K562 (cell line): Measurements from ENCODE around the gene GAP43. TPM values are rescaled to one million over a fixed set of nuclear protein-coding genes. Genes with fewer than 3 reads are reported as not detected.

Source experiments
- ATAC-seq: fragments of 200-7000 bp; cut with Tn5 transposase; 3 replicates; pipeline ENCODE4 v1.9.1; 2020; ENCODE audit warnings: moderate library complexity
- BruUV-seq: library from RNA; stranded (reverse); fragments of 400-500 nt; replicated peaks from 2 replicates; lab custom pipeline; 2021; lab: Mats Ljungman, UMichigan
- CTCF ChIA-PET: fragments of 300-600 bp; formaldehyde crosslinking; extraction: SDS; loops from one replicate; lab custom pipeline; 2021; ENCODE audit warnings: low intra/inter-chr PET ratio; lab: Yijun Ruan, JAX
- POLR2A ChIA-PET: fragments of 300-600, 350-650 bp; sonication (Branson Sonifier 250); formaldehyde crosslinking; extraction: SDS; loops from one replicate; lab custom pipeline; 2021; ENCODE audit warnings: antibody characterized with exemption, inconsistent platforms; lab: Yijun Ruan, JAX
- DNase-seq, 4 experiments: peaks; one replicate each; pipeline versions ENCODE4 v3.0.0 to v3.0.0-alpha.2; 2011 to 2018; ENCODE audit warnings: low spot score in 3 of 4, mixed read lengths in 3 of 4; ENCODE audit errors: extremely low read depth in 1 of 4
- FAIRE-seq: peaks from 2 replicates; lab custom pipeline; 2011; peaks lifted over from hg19 to GRCh38; lab: Jason Lieb, UNC
- H2AFZ ChIP-seq: 2 replicates; pipeline ENCODE4 v1.6.0; 2011; ENCODE audit warnings: low read depth, low read length, control low read depth, inconsistent platforms
- H3K27ac ChIP-seq: fragments of 200-600 bp; 3 replicates; pipeline ENCODE4 v1.8.0; 2011; ENCODE audit warnings: low read depth, mild to moderate bottlenecking, control low read depth, inconsistent platforms, low read length, moderate library complexity, mixed read lengths; ENCODE audit errors: extremely low read depth
- H3K27me3 ChIP-seq, 2 experiments: fragments of 300-600 bp in 1 of 2; 2 replicates in 1 of 2; 3 replicates in 1 of 2; pipeline versions ENCODE4 v1.6.0 to v1.8.0; 2011; ENCODE audit warnings: inconsistent platforms in 2 of 2, low read length in 2 of 2, mild to moderate bottlenecking in 1 of 2, mixed read lengths in 1 of 2, moderate library complexity in 1 of 2; ENCODE audit not compliant: control insufficient read depth in 2 of 2, insufficient read depth in 2 of 2
- H3K36me3 ChIP-seq: fragments of 300-600 bp; 3 replicates; pipeline ENCODE4 v1.8.0; 2011; ENCODE audit warnings: mild to moderate bottlenecking, low read length, inconsistent platforms; ENCODE audit not compliant: control insufficient read depth, insufficient read depth
- H3K4me1 ChIP-seq, 2 experiments: fragments of 200-600 bp in 1 of 2; replicated peaks in 1 of 2; 2 replicates in 1 of 2; 3 replicates in 1 of 2; pipeline versions ENCODE4 v1.5.1 to v1.8.0; 2011; ENCODE audit warnings: inconsistent platforms in 2 of 2, low read length in 2 of 2, mild to moderate bottlenecking in 1 of 2, mixed read lengths in 1 of 2, moderate library complexity in 1 of 2; ENCODE audit not compliant: control insufficient read depth in 2 of 2, insufficient read depth in 2 of 2
- H3K4me2 ChIP-seq: 2 replicates; pipeline ENCODE4 v1.6.1; 2011; ENCODE audit warnings: low read length, control low read depth, inconsistent platforms, mixed read lengths; ENCODE audit not compliant: insufficient read depth
- H3K4me3 ChIP-seq: fragments of 200-600 bp; sonication (generic), shearing (Covaris generic); 2 replicates; pipeline ENCODE4 v1.5.1; 2016; ENCODE audit warnings: control low read depth, inconsistent platforms
- H3K79me2 ChIP-seq: fragments of 200-600 bp; 3 replicates; pipeline ENCODE4 v1.8.0; 2011; ENCODE audit warnings: low read length, inconsistent platforms; ENCODE audit not compliant: control insufficient read depth, insufficient read depth
- H3K9ac ChIP-seq, 2 experiments: 2 replicates each; pipeline versions ENCODE4 v1.6.0 to v1.6.1; 2011; ENCODE audit warnings: low read depth in 2 of 2, low read length in 2 of 2, control low read depth in 1 of 2, inconsistent platforms in 1 of 2, mild to moderate bottlenecking in 1 of 2, mixed read lengths in 1 of 2; ENCODE audit not compliant: insufficient read depth in 1 of 2
- H3K9me1 ChIP-seq: one replicate; pipeline ENCODE4 v1.6.0; 2011; ENCODE audit warnings: inconsistent platforms, mild to moderate bottlenecking, low read length, moderate library complexity; ENCODE audit not compliant: control insufficient read depth, insufficient read depth
- H3K9me3 ChIP-seq: replicated peaks from 2 replicates; pipeline ENCODE4 v1.5.1; 2011; ENCODE audit warnings: low read depth, low read length, inconsistent platforms; ENCODE audit not compliant: control insufficient read depth, insufficient read depth
- H4K20me1 ChIP-seq: replicated peaks from 2 replicates; pipeline ENCODE4 v1.6.1; 2011; ENCODE audit warnings: low read length, inconsistent platforms, mixed read lengths; ENCODE audit not compliant: control insufficient read depth, insufficient read depth
- ATF1 ChIP-seq, 2 experiments: fragments of 450-650 bp in 1 of 2; IDR thresholded peaks; 2 replicates each; pipeline ENCODE4 v1.6.1; 2016; ENCODE audit warnings: missing compliant biosample characterization in 1 of 2, missing genetic modification characterization in 1 of 2
- CBX1 ChIP-seq: sonication (generic); IDR thresholded peaks from 2 replicates; pipeline ENCODE4 v1.6.1; 2016; ENCODE audit warnings: antibody characterized with exemption, low read depth, mild to moderate bottlenecking
- CSDE1 ChIP-seq, 2 experiments: fragments of 450-650 bp; IDR thresholded peaks; 2 replicates each; pipeline ENCODE4 v1.6.1; 2016; ENCODE audit warnings: mild to moderate bottlenecking in 1 of 2
- FOXA1 ChIP-seq: fragments of 450-650 bp; IDR thresholded peaks from 2 replicates; pipeline ENCODE4 v1.6.1; 2016; ENCODE audit warnings: mild to moderate bottlenecking, borderline replicate concordance
- POLR2B ChIP-seq: fragments of 450-650 bp; IDR thresholded peaks from 2 replicates; pipeline ENCODE4 v1.6.1; 2018; ENCODE audit warnings: low read depth; ENCODE audit not compliant: partially characterized antibody
- POLR2G ChIP-seq: fragments of 200-400 bp; formaldehyde crosslinking; IDR thresholded peaks from 2 replicates; pipeline ENCODE4 v1.6.1; 2017; ENCODE audit warnings: low read depth, mild to moderate bottlenecking, antibody characterized with exemption, low read length, moderate library complexity
- PRDM10 ChIP-seq: fragments of 450-650 bp; IDR thresholded peaks from 2 replicates; pipeline ENCODE4 v1.6.1; 2018; ENCODE audit not compliant: partially characterized antibody
- RFX7 ChIP-seq: fragments of 250-450 bp; sonication (Bioruptor Pico); IDR thresholded peaks from 2 replicates; pipeline ENCODE4 v1.5.1; 2021; ENCODE audit warnings: mild to moderate bottlenecking
- SMARCA5 ChIP-seq: fragments of 450-650 bp; IDR thresholded peaks from 2 replicates; pipeline ENCODE4 v1.6.1; 2016
- SPI1 ChIP-seq: IDR thresholded peaks from 2 replicates; pipeline ENCODE4 v1.6.1; 2011; ENCODE audit warnings: low read depth, low read length, control low read depth, borderline replicate concordance
- ZNF444 ChIP-seq: fragments of 250-450 bp; sonication (Bioruptor Pico); IDR thresholded peaks from 2 replicates; pipeline ENCODE4 v1.4.0; 2020; ENCODE audit warnings: mild to moderate bottlenecking, moderate library complexity
- ZNF639 ChIP-seq, 2 experiments: fragments of 200-800 bp in 1 of 2; sonication (Bioruptor generic) in 1 of 2; sonication (generic) in 1 of 2; formaldehyde crosslinking in 1 of 2; IDR thresholded peaks in 1 of 2; conservative IDR thresholded peaks in 1 of 2; 2 replicates each; pipeline versions ENCODE4 v1.5.0 to v1.6.1; 2016 to 2020; ENCODE audit warnings: missing compliant biosample characterization in 1 of 2, missing genetic modification characterization in 1 of 2, missing genetic modification reagents in 1 of 2
- WGBS: fragments of 100-300 bp; shearing (Covaris generic); methylation state at CpG from one replicate; pipeline ENCODE4 v1.1.6; 2016; ENCODE audit warnings: low coverage, mixed read lengths; ENCODE audit not compliant: insufficient coverage; ENCODE audit errors: missing lambda C conversion rate; 5-methylcytosine and 5-hydroxymethylcytosine counted together
- in situ Hi-C: fragments of 300-500 bp; cut with MboI; formaldehyde crosslinking; loops from 4 replicates; pipeline ENCODE4 v1.15.0; 2018; ENCODE audit warnings: inconsistent platforms, mixed read lengths
- intact Hi-C: fragments of 100-400 bp; cut with micrococcal nuclease; formaldehyde crosslinking; loops from 2 replicates; pipeline ENCODE4 v1.14.2; 2022
- polyA plus RNA-seq, 8 experiments: library from polyadenylated mRNA; depleted of rRNA in 4 of 8; stranded (reverse) in 5 of 8; unstranded in 3 of 8; fragments of >200 nt; fragmentation: Nextera tagmentation in 2 of 8; fragmentation: Illumina TruSeq in 1 of 8; extraction: Ambion mirVana in 2 of 8; extraction: Trizol in 1 of 8; gene quantifications; 2 replicates each; pipeline versions ENCODE4 v1.2.1 to v1.2.3, GENCODE V29; 2011 to 2014; ENCODE audit warnings: inconsistent platforms in 1 of 8, missing spikeins in 1 of 8
- total RNA-seq, 7 experiments: library from RNA; depleted of rRNA in 6 of 7; stranded (reverse); fragments of >200 nt in 6 of 7; fragmentation: Illumina TruSeq in 2 of 7; extraction: Trizol in 2 of 7; gene quantifications; 2 replicates each; pipeline versions ENCODE4 v1.2.1 to v1.2.3, GENCODE V29; 2011 to 2021; ENCODE audit warnings: low replicate concordance in 1 of 7

The GAP43 gene
- total and polyA plus RNA-seq, 9 of the 15 experiments (the other 6 are each of a cell fraction or from before 2014, with no cell fraction given), result 0.04 to 0.11 (median 0.09) TPM; not detected in 6

- no peak overlapping the region for H3K9ac ChIP-seq
- FAIRE-seq (no peak), ATAC-seq (no peak), DNase-seq (no peak)
- H3K4me2 ChIP-seq, result no peak overlapping the region
- ChIA-PET CTCF (interaction anchor here (0.7 kb wide), 1 partner anchor 248 kb away, joined by 3 read pairs; no protein-coding TSS in a partner anchor), POLR2A (no interaction called here)
- H3K4me1 ChIP-seq, result no peaks in the 10 kb centered on the region
- H3K27me3 ChIP-seq, result no peaks in the 10 kb centered on the region
- H3K9me3 ChIP-seq, result no peaks in the 10 kb centered on the region
- H3K36me3 ChIP-seq, result no peaks in the 10 kb centered on the region
- in situ Hi-C loops (no loop called here), intact Hi-C loops (no loop called here)
- no peak overlapping the region for H3K27ac ChIP-seq
- no peaks in the 10 kb centered on the region for H3K79me2 ChIP-seq
- no peak overlapping the region for H2AFZ ChIP-seq
- no TSS peak for BruUV-seq
- 0% methylated on average over 4 of the region's 4 CpGs for WGBS
- TF ChIP-seq PRDM10 (no peak), ZNF444 (CRISPR knock-in tag) (no peak), ZNF639 (CRISPR knock-in tag; conservative IDR thresholded peaks at IDR 0.05 in 1 of 2, IDR thresholded peaks at IDR 0.05 in 1 of 2) (no peak), RFX7 (no peak), SPI1 (no peak), POLR2B (no peak), CBX1 (no peak), FOXA1 (no peak), ATF1 (CRISPR knock-in tag; IDR thresholded peaks at IDR 0.05) (no peak), ATF1 (tag; IDR thresholded peaks at IDR 0.05) (no peak), SMARCA5 (no peak), CSDE1 (IDR thresholded peaks at IDR 0.05) (no peak), POLR2G (no peak)
- H3K4me3 ChIP-seq, result no peak overlapping the region
- H3K9me1 ChIP-seq, result no peaks in the 10 kb centered on the region
- H4K20me1 ChIP-seq, result no peaks in the 10 kb centered on the region
These were observed 46.9 kb upstream of the GAP43 start for GRCh38 chr3:115576325-115576875.
